HL-60/S4 treated with retinoic acid at 250 ng/mL for 4 days and 3 days (cell line): ENCODE data around the gene GOLGA7B.

Source experiments
- in situ Hi-C: fragments of 300-500 bp; cut with MboI; formaldehyde crosslinking; loops from 2 replicates; pipeline ENCODE4 v1.7.0; 2022; ENCODE audit warnings: low sequenced_read_pairs

GOLGA7B gene

GRCh38 chr10:97916586-97916985, 66.9 kb downstream of the GOLGA7B start:
- in situ Hi-C loops, result no loop called here

- in situ Hi-C loops, result no loop called here
These were observed 69.4 kb downstream of the GOLGA7B start for GRCh38 chr10:97919012-97919411.

- in situ Hi-C loops, result no loop called here
These were observed 71.2 kb downstream of the GOLGA7B start for GRCh38 chr10:97920865-97921264.
